ENCODE data around the gene CEPT1. TPM values are rescaled to one million over a fixed set of nuclear protein-coding genes. Genes with fewer than 3 reads are reported as not detected.

The CEPT1 gene
- total and polyA plus RNA-seq, 2 donors (not counting 3 experiments of a cell fraction or from before 2014, with no cell fraction given): 13.6 to 29.1 TPM

DNA sequence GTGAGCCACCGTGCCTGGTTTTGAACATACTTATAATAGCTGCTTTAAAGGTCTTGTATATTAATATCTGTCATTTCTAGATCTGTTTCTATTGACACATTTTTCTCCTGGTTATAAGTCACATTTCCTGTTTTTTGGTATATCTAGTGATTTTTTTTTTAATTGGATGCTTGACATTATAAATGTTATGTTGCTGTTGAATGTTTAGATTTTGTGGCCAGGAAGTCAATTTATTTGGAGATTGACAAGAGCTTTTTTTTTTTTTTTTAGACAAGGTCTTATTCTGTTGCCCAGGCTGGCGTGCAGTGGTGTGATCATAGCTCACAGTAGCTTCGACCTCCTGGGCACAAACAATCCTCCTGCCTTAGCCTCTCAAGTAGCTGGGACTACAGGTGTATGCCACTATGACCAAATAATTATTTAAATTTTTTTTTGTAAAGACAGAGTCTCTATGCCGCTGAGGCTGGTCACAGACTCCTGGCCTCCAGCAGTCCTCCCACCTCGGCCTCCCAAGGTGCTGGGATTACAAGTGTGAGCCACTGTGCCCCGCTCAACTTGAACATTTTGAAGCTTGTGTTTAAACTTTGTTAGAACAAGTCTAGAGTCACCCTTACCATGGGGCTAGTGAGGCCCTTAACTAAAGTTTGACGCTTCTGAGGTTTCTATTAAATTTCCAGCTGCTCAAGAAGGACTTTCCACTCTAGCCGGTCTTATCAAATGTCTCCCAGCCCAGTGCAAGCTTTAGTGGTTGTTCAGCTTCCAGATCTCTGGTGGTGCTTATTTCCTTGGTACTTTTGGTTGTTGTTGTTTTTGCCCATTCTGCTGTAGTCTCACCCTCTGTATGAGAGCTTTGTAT lies 78.9 kb downstream of the CEPT1 start:
- POLR2A ChIA-PET: no interaction called here
- FAIRE-seq (no peak), DNase-seq (ENCODE audit: low read depth, low spot score) (no peak)
- intact Hi-C loops (cut with micrococcal nuclease) (no loop called here), dilution Hi-C loops (cut with MboI; ENCODE audit: extremely low pct_ligation_motif_present, low sequenced_read_pairs) (no loop called here)
- Histone ChIP-seq H3K4me3 (replicated peaks in 1 of 3; ENCODE audit: insufficient read depth in 1 of 3, low read depth in 1 of 3, low read length in 3 of 3) (no peak overlapping the region), H3K36me3 (ENCODE audit: control insufficient read depth in 2 of 2, extremely low read depth in 1 of 2, insufficient read depth in 2 of 2, low read length in 2 of 2) (no peaks in the 10 kb centered on the region), H3K4me1 (ENCODE audit: control insufficient read depth, extremely low read depth, insufficient read depth, low read length) (no peaks in the 10 kb centered on the region), H3K27me3 (ENCODE audit: control insufficient read depth in 2 of 2, insufficient read depth in 2 of 2, low read length in 2 of 2) (peaks cover 5 to 7% of the 10 kb centered on the region in 2 experiments), H3K9me3 (replicated peaks; ENCODE audit: control insufficient read depth, insufficient read depth, low read length) (no peaks in the 10 kb centered on the region), H3K9ac (replicated peaks; ENCODE audit: extremely low read depth, insufficient read depth, low read length) (no peak overlapping the region), H3K9me1 (replicated peaks; ENCODE audit: control insufficient read depth, extremely low read depth, insufficient read depth, low read length) (no peaks in the 10 kb centered on the region), H2AFZ (ENCODE audit: low read depth, low read length) (no peak overlapping the region), H3K4me2 (ENCODE audit: insufficient read depth, low read length) (no peak overlapping the region), H3K27ac (ENCODE audit: insufficient read depth, low read depth, low read length) (no peak overlapping the region), H4K20me1 (replicated peaks; ENCODE audit: control insufficient read depth, extremely low read depth, insufficient read depth, low read length) (no peaks in the 10 kb centered on the region), H3K79me2 (ENCODE audit: control insufficient read depth, insufficient read depth, low read length) (no peaks in the 10 kb centered on the region)
- TF ChIP-seq POLR2AphosphoS5 (IDR thresholded peaks at IDR 0.05; ENCODE audit: insufficient read depth, low read depth, low read length) (no peak), MYC (IDR thresholded peaks at IDR 0.05; ENCODE audit: low read depth, low read length) (no peak), EZH2 (IDR thresholded peaks at IDR 0.05; ENCODE audit: borderline replicate concordance, low read depth, low read length, severe bottlenecking) (no peak), CTCF (IDR thresholded peaks at IDR 0.05; ENCODE audit: extremely low read depth in 1 of 2, insufficient read depth in 1 of 2, low read depth in 1 of 2, low read length in 2 of 2) (no peak), MAX (IDR thresholded peaks at IDR 0.05; ENCODE audit: insufficient read depth, insufficient read length) (no peak), FOS (IDR thresholded peaks at IDR 0.05; ENCODE audit: borderline replicate concordance, insufficient read depth, low read length) (no peak), GATA2 (IDR thresholded peaks at IDR 0.05; ENCODE audit: insufficient read depth, insufficient read length, low read depth, low read length) (no peak)
- no TSS peak for BruUV-seq (replicated peaks)
- CTCF ChIA-PET: interaction anchor here (1.3 to 7.4 kb wide), 5 partner anchors 17 to 223 kb away, joined by 4 to 266 read pairs (median 5); no protein-coding TSS in a partner anchor

Measured in endothelial cell of umbilical vein (primary cell).